Body of pancreas (tissue), 4 donors: ENCODE measurements around the gene LEPROT. TPM values are rescaled to one million over a fixed set of nuclear protein-coding genes. Genes with fewer than 3 reads are reported as not detected.
"Not testable (repeated sequence)": the region's sequence is repeated elsewhere in the genome, so short reads cannot be mapped to it uniquely, and the experiment has no call there.

ENCODE experiments used
- ATAC-seq: fragments of 150-250 bp; one replicate; pipeline ENCODE4 v1.9.1; 2016
- DNase-seq, 4 donors: peaks; one replicate each; pipeline ENCODE4 v3.0.0-alpha.2; 2019
- H3K27ac ChIP-seq, 4 donors: fragments of 200-600 bp; sonication (generic); 1 replicate in 3 of 4; 2 replicates in 1 of 4; pipeline versions ENCODE4 v1.5.1 to v1.6.1; 2016 to 2019; ENCODE audit warnings: mild to moderate bottlenecking in 1 of 4, mixed read lengths in 1 of 4, moderate library complexity in 1 of 4
- H3K27me3 ChIP-seq, 2 donors: fragments of 200-600 bp; sonication (generic); one replicate each; pipeline ENCODE4 v1.6.0; 2016; ENCODE audit warnings: mild to moderate bottlenecking in 1 of 2
- H3K36me3 ChIP-seq, 2 donors: fragments of 200-600 bp; sonication (generic); replicated peaks in 1 of 2; 2 replicates each; pipeline ENCODE4 v1.5.1; 2016; ENCODE audit warnings: low read depth in 2 of 2; ENCODE audit not compliant: insufficient read depth in 1 of 2
- H3K4me1 ChIP-seq: fragments of 200-600 bp; sonication (generic); one replicate; pipeline ENCODE4 v1.6.0; 2016
- H3K4me3 ChIP-seq, 2 donors: fragments of 200-600 bp; sonication (generic); 1 replicate in 1 of 2; 2 replicates in 1 of 2; pipeline ENCODE4 v1.5.1; 2016 to 2019
- H3K9me3 ChIP-seq, 3 donors: fragments of 200-600 bp; sonication (generic); 1 replicate in 2 of 3; 2 replicates in 1 of 3; pipeline ENCODE4 v1.5.1; 2016
- POLR2A ChIP-seq, 3 donors: fragments of 450-650 bp; IDR thresholded peaks; one replicate each; pipeline ENCODE4 v1.6.1; 2016; ENCODE audit warnings: antibody characterized with exemption in 3 of 3, mild to moderate bottlenecking in 2 of 3
- WGBS, 2 donors: methylation state at CpG; one replicate each; pipeline ENCODE4 v1.1.5; 2017; 5-methylcytosine and 5-hydroxymethylcytosine counted together
- intact Hi-C: fragments of 100-400 bp; cut with DNase I; formaldehyde crosslinking; loops from one replicate; pipeline ENCODE4 v1.15.1; 2023
- total RNA-seq, 2 donors: library from RNA; depleted of rRNA; stranded (reverse); fragments of >200 nt; gene quantifications; one replicate each; pipeline ENCODE4 v1.1.0, GENCODE V29; 2016
- TF ChIP-seq, protein P1 (sequence below), 7 experiments: fragments of 450-650 bp in 4 of 7; fragments of 200-600 bp in 3 of 7; sonication (generic) in 3 of 7; IDR thresholded peaks; one replicate each; pipeline ENCODE4 v1.5.1; 2016 to 2019; ENCODE audit warnings: antibody characterized with exemption in 7 of 7

LEPROT gene
- total RNA-seq, 2 donors from 2014 or later = 22.7 to 47.7 TPM

DNA sequence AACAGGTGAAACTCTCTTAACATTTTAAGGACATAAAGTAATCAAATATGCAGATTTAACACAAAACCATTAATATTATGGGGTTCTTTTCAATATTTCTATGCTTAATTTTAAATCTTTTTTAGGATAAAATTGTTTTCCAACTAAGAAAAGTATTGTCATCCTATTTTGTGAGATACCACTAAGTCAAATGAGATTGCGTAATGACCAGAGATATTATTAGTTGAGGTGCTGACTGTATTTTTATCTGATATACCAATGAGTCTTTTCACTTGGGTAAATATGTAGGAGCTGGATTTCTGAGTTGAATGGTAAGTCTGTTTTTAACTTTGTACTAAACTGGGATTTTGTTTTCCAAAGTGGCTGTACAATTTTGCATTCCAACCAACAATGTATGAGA lies 25.4 kb downstream of the LEPROT start:
- TF ChIP-seq, protein P1, sequence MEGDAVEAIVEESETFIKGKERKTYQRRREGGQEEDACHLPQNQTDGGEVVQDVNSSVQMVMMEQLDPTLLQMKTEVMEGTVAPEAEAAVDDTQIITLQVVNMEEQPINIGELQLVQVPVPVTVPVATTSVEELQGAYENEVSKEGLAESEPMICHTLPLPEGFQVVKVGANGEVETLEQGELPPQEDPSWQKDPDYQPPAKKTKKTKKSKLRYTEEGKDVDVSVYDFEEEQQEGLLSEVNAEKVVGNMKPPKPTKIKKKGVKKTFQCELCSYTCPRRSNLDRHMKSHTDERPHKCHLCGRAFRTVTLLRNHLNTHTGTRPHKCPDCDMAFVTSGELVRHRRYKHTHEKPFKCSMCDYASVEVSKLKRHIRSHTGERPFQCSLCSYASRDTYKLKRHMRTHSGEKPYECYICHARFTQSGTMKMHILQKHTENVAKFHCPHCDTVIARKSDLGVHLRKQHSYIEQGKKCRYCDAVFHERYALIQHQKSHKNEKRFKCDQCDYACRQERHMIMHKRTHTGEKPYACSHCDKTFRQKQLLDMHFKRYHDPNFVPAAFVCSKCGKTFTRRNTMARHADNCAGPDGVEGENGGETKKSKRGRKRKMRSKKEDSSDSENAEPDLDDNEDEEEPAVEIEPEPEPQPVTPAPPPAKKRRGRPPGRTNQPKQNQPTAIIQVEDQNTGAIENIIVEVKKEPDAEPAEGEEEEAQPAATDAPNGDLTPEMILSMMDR (IDR thresholded peaks at IDR 0.05) = no peak
- TF ChIP-seq POLR2A (IDR thresholded peaks at IDR 0.05) = no peak
- 93 to 100% methylated on average over 1 of the region's 1 CpG for WGBS, 2 donors
- H3K27me3 ChIP-seq = no peaks in the 10 kb centered on the region
- no peaks in the 10 kb centered on the region for H3K36me3 ChIP-seq
- ATAC-seq (no peak), DNase-seq (no peak)
- H3K9me3 ChIP-seq = peaks cover 0 to 3% (median 0%) of the 10 kb centered on the region in 3 donors
- H3K27ac ChIP-seq = no peak overlapping the region
- intact Hi-C loops = no loop called here
- peaks cover 7% of the 10 kb centered on the region for H3K4me1 ChIP-seq
- no peak overlapping the region for H3K4me3 ChIP-seq

- Histone ChIP-seq H3K9me3 (peaks cover 0 to 3% (median 0%) of the 10 kb centered on the region in 3 donors), H3K36me3 (no peaks in the 10 kb centered on the region), H3K27me3 (no peaks in the 10 kb centered on the region), H3K27ac (no peak overlapping the region), H3K4me1 (no peaks in the 10 kb centered on the region), H3K4me3 (no peak overlapping the region)
- 64 to 75% methylated on average over 3 to 4 of the region's 4 CpGs for WGBS, 2 donors
- no peak for TF ChIP-seq POLR2A (IDR thresholded peaks at IDR 0.05)
- TF ChIP-seq, protein P1 (IDR thresholded peaks at IDR 0.05) = peak in 5 of 7 experiments; percentile 17 to 43 (median 24)
- DNase-seq (peak; percentile 30 to 54 (median 44)), ATAC-seq (no peak)
- intact Hi-C loops = no loop called here
These were observed 28.9 kb downstream of the LEPROT start for GRCh38 chr1:65449214-65449823.

GRCh38 chr1:65455678-65456077 lies 35.2 kb downstream of the LEPROT start:
- WGBS, 2 donors = 77 to 78% methylated on average over 10 of the region's 10 CpGs
- H3K36me3 ChIP-seq, H3K27ac ChIP-seq, H3K4me3 ChIP-seq, DNase-seq, ATAC-seq, H3K9me3 ChIP-seq, H3K4me1 ChIP-seq, H3K27me3 ChIP-seq, intact Hi-C loops: not testable (repeated sequence)

GRCh38 chr1:65456481-65456880 lies 36.0 kb downstream of the LEPROT start:
- no peak overlapping the region for H3K27ac ChIP-seq
- no peaks in the 10 kb centered on the region for H3K9me3 ChIP-seq
- H3K4me3 ChIP-seq = no peak overlapping the region
- intact Hi-C loops = no loop called here
- H3K36me3 ChIP-seq = no peaks in the 10 kb centered on the region
- TF ChIP-seq, protein P1 (IDR thresholded peaks at IDR 0.05) = no peak
- TF ChIP-seq POLR2A (IDR thresholded peaks at IDR 0.05) = no peak
- no peaks in the 10 kb centered on the region for H3K27me3 ChIP-seq
- no peak for DNase-seq
- peaks cover 5% of the 10 kb centered on the region for H3K4me1 ChIP-seq
- no peak for ATAC-seq

DNA sequence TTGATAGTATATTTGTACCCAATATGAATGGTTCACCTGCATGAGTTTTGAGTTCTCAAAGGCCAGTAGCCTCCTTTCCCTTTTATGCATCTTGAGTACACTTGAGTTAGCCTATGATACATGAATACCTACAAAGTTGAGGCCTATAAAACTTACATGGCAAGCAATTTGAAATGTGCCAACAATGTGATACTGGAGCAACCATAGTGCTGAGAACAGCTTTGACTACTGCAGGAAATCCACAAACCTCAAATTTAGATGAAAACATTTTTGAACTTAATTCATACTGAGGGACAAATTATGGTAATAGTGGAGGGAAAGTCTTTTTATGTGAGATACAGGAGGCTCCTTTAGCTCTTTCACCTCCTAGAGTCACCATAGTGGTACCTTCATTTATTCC lies 37.4 kb downstream of the LEPROT start:
- Histone ChIP-seq H3K27me3 (no peaks in the 10 kb centered on the region), H3K4me3 (no peak overlapping the region), H3K4me1 (peaks cover 5% of the 10 kb centered on the region), H3K9me3 (no peaks in the 10 kb centered on the region), H3K36me3 (no peaks in the 10 kb centered on the region), H3K27ac (no peak overlapping the region)
- no peak for DNase-seq
- intact Hi-C loops = no loop called here
- TF ChIP-seq POLR2A (IDR thresholded peaks at IDR 0.05) = no peak
- TF ChIP-seq, protein P1 (IDR thresholded peaks at IDR 0.05) = no peak
- no peak for ATAC-seq
